Tibial artery (tissue), 4 donors: ENCODE data around the gene DLGAP5.

Experiments
- DNase-seq, 2 donors: peaks; one replicate each; pipeline ENCODE4 v3.0.0-alpha.2; 2019
- H3K27ac ChIP-seq, 2 donors: fragments of 200-600 bp; sonication (generic) in 1 of 2; 1 replicate in 1 of 2; 2 replicates in 1 of 2; pipeline ENCODE4 v1.5.1; 2018 to 2019; ENCODE audit warnings: mild to moderate bottlenecking in 1 of 2
- H3K27me3 ChIP-seq, 2 donors: fragments of 200-600 bp; sonication (generic) in 1 of 2; one replicate each; pipeline versions ENCODE4 v1.5.1 to v1.6.0; 2016 to 2019
- H3K36me3 ChIP-seq, 3 donors: fragments of 200-600 bp; sonication (generic) in 2 of 3; one replicate each; pipeline ENCODE4 v1.5.1; 2016 to 2019; ENCODE audit warnings: mild to moderate bottlenecking in 2 of 3
- H3K4me1 ChIP-seq, 4 donors: fragments of 200-600 bp; sonication (generic) in 2 of 4; 1 replicate in 3 of 4; 2 replicates in 1 of 4; pipeline ENCODE4 v1.5.1; 2016 to 2019
- H3K4me3 ChIP-seq, 2 donors: fragments of 200-600 bp; sonication (generic) in 1 of 2; 1 replicate in 1 of 2; 2 replicates in 1 of 2; pipeline ENCODE4 v1.5.1; 2018 to 2019; ENCODE audit warnings: mild to moderate bottlenecking in 2 of 2
- H3K9me3 ChIP-seq, 3 donors: fragments of 200-600 bp; sonication (generic) in 1 of 3; one replicate each; pipeline ENCODE4 v1.5.1; 2016 to 2019
- CTCF ChIP-seq, 2 experiments: fragments of 200-600 bp in 1 of 2; fragments of 450-650 bp in 1 of 2; IDR thresholded peaks; one replicate each; pipeline ENCODE4 v1.5.1; 2017 to 2019; ENCODE audit warnings: antibody characterized with exemption in 2 of 2, mild to moderate bottlenecking in 1 of 2, moderate library complexity in 1 of 2
- intact Hi-C: fragments of 100-400 bp; cut with DNase I; formaldehyde crosslinking; loops from one replicate; pipeline ENCODE4 v1.15.0; 2023; ENCODE audit warnings: low total_unique reads

Gene DLGAP5

GRCh38 chr14:55139696-55140509, 51.5 kb downstream of the DLGAP5 start:
- Histone ChIP-seq H3K27ac (no peak overlapping the region), H3K9me3 (no peaks in the 10 kb centered on the region), H3K4me3 (no peak overlapping the region), H3K27me3 (no peaks in the 10 kb centered on the region), H3K36me3 (peaks cover 64 to 71% (median 70%) of the 10 kb centered on the region in 3 donors), H3K4me1 (peaks cover 4 to 33% (median 27%) of the 10 kb centered on the region in 4 donors)
- DNase-seq: no peak
- intact Hi-C loops: no loop called here
- no peak for TF ChIP-seq CTCF (IDR thresholded peaks at IDR 0.05)

DNA sequence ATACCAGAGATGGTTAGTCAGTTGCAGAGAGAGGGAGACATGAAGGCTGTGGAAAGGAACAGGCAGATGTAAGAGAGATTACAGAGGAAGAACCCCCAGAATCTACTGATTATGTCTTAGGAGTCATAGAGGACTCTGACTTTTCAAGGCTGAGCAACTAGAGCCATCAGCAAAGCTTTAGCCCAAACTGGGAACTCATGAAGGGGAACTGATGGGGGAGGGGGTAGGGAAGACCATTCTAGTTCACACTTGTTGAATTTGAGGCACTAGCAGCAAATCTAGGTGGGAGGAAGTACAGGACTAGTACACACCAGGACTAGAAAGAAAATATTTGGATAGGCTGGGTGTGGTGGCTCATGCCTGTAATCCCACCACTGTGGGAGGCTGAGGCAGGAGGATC, 52.2 kb downstream of the DLGAP5 start:
- peaks cover 56 to 63% (median 62%) of the 10 kb centered on the region in 3 donors for H3K36me3 ChIP-seq
- TF ChIP-seq CTCF (IDR thresholded peaks at IDR 0.05): no peak
- no peak overlapping the region for H3K4me3 ChIP-seq
- H3K27me3 ChIP-seq: no peaks in the 10 kb centered on the region
- H3K9me3 ChIP-seq: no peaks in the 10 kb centered on the region
- intact Hi-C loops: no loop called here
- no peak overlapping the region for H3K27ac ChIP-seq
- peaks cover 4 to 37% (median 29%) of the 10 kb centered on the region in 4 donors for H3K4me1 ChIP-seq
- DNase-seq: no peak

- H3K36me3 ChIP-seq: peaks cover 46 to 53% (median 52%) of the 10 kb centered on the region in 3 donors
- peaks cover 4 to 46% (median 35%) of the 10 kb centered on the region in 4 donors for H3K4me1 ChIP-seq
- H3K27me3 ChIP-seq: no peaks in the 10 kb centered on the region
- intact Hi-C loops: no loop called here
- no peak for TF ChIP-seq CTCF (IDR thresholded peaks at IDR 0.05)
- no peaks in the 10 kb centered on the region for H3K9me3 ChIP-seq
- H3K27ac ChIP-seq: peak overlapping the region; percentile 76 to 79
- H3K4me3 ChIP-seq: no peak overlapping the region
- DNase-seq: no peak
These were observed 53.3 kb downstream of the DLGAP5 start for GRCh38 chr14:55138091-55138490.

GRCh38 chr14:55136885-55137786, 54.2 kb downstream of the DLGAP5 start:
- intact Hi-C loops: no loop called here
- peaks cover 4 to 56% (median 40%) of the 10 kb centered on the region in 4 donors for H3K4me1 ChIP-seq
- H3K9me3 ChIP-seq: no peaks in the 10 kb centered on the region
- no peak for TF ChIP-seq CTCF (IDR thresholded peaks at IDR 0.05)
- peak overlapping the region; percentile 26 to 34 for H3K4me3 ChIP-seq
- peak overlapping the region; percentile 76 to 79 for H3K27ac ChIP-seq
- peaks cover 37 to 43% (median 42%) of the 10 kb centered on the region in 3 donors for H3K36me3 ChIP-seq
- DNase-seq: peak; percentile 73 to 87
- no peaks in the 10 kb centered on the region for H3K27me3 ChIP-seq

DNA sequence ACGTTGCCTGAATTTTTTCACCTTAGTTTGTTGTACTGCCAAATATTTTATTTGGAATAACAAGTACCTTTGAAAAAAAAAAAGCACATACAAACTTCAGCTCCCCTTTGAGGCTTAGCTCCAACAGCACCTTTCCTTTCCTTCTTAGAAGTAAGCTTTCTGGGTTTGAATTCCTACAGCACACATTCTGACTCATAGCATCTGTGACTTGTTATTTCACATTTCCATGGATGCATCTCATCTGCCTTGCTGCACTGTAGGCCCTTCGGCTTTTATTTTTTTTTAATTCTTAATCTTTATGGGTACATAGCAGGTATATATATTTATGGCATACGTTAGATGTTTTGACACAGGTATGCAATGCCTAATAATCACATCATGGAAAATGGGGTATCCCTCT, 55.1 kb downstream of the DLGAP5 start:
- Histone ChIP-seq H3K27ac (peak overlapping the region; percentile 76 to 79), H3K4me1 (peaks cover 4 to 65% (median 42%) of the 10 kb centered on the region in 4 donors), H3K36me3 (peaks cover 29 to 34% (median 33%) of the 10 kb centered on the region in 3 donors), H3K27me3 (no peaks in the 10 kb centered on the region), H3K4me3 (no peak overlapping the region), H3K9me3 (no peaks in the 10 kb centered on the region)
- intact Hi-C loops: no loop called here
- no peak for TF ChIP-seq CTCF (IDR thresholded peaks at IDR 0.05)
- no peak for DNase-seq
